ENCODE measurements around the gene GRID2IP. TPM values are rescaled to one million over a fixed set of nuclear protein-coding genes. Genes with fewer than 3 reads are reported as not detected.

Gene GRID2IP
- total and polyA plus RNA-seq, 8 donors, result 0.47 to 1.00 (median 0.66) TPM

- H3K4me3 ChIP-seq, result no peak overlapping the region
- H3K27me3 ChIP-seq, result no peaks in the 10 kb centered on the region
- 90 to 100% methylated on average over 1 of the region's 1 CpG for WGBS, 2 donors
- no peak for TF ChIP-seq CTCF (IDR thresholded peaks at IDR 0.05)
- intact Hi-C loops (cut with DNase I), result no loop called here
- H3K36me3 ChIP-seq, result no peaks in the 10 kb centered on the region
- H3K4me1 ChIP-seq, result no peaks in the 10 kb centered on the region
- H3K27ac ChIP-seq, result no peak overlapping the region
- no peak for FAIRE-seq
- no peak for DNase-seq
- no peaks in the 10 kb centered on the region for H3K9me3 ChIP-seq
- ATAC-seq, result no peak
These were observed 3.9 kb downstream of the GRID2IP start for GRCh38 chr7:6547400-6547799.

DNA sequence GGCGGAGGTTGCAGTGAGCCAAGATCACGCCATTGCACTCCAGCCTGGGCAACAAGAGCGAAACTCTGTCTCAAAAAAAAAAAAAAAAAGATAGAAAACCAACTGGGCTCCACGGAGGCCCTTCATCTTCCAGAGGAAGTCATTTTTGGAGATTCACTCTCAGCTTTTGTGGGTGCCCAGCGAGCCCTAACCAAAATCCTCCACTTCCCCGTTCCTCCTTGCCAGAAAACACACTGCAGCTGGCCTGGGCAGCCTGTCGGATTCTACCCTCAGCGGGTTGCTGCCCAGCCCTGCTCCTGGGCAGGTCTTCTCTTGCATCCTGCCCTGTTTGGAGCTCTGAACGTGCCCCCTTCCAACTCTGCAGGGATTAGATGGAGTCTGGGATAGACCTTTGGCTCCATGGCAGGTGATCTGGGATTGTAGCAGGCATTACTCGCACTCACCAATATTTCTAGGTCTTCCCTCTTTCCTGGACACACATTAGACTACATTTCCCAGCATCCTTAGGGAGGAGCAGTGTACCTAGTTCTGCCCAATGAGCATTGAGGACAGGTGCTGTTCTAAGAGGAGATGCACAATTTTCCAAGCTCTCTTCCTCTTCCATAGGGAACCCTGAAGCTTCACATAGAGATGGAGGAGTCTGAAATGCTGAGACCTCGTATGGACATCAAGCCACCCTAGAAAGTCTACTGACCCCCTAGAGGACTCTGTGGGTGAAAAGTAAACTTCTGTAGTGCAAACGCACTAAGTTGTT is 4.6 kb downstream of the GRID2IP start:
- 65 to 74% methylated on average over 11 of the region's 12 CpGs for WGBS, 2 donors
- Histone ChIP-seq H3K4me1 (no peaks in the 10 kb centered on the region), H3K9me3 (no peaks in the 10 kb centered on the region), H3K27me3 (no peaks in the 10 kb centered on the region), H3K36me3 (no peaks in the 10 kb centered on the region), H3K27ac (no peak overlapping the region), H3K4me3 (no peak overlapping the region)
- no peak for DNase-seq
- TF ChIP-seq CTCF (IDR thresholded peaks at IDR 0.05), result no peak
- no peak for ATAC-seq
- no peak for FAIRE-seq
- intact Hi-C loops (cut with DNase I), result no loop called here

- no peak for FAIRE-seq
- no peak overlapping the region for H3K27ac ChIP-seq
- no peak for TF ChIP-seq CTCF (IDR thresholded peaks at IDR 0.05)
- DNase-seq, result no peak
- no peak overlapping the region for H3K4me3 ChIP-seq
- no peaks in the 10 kb centered on the region for H3K36me3 ChIP-seq
- 69 to 76% methylated on average over 22 of the region's 22 CpGs for WGBS, 2 donors
- intact Hi-C loops (cut with DNase I), result no loop called here
- H3K4me1 ChIP-seq, result no peaks in the 10 kb centered on the region
- no peaks in the 10 kb centered on the region for H3K27me3 ChIP-seq
- ATAC-seq, result no peak
- no peaks in the 10 kb centered on the region for H3K9me3 ChIP-seq
These were observed 5.7 kb downstream of the GRID2IP start for GRCh38 chr7:6545398-6546126.

- H3K27me3 ChIP-seq, result peaks cover 0 to 5% (median 0%) of the 10 kb centered on the region in 4 donors
- no peaks in the 10 kb centered on the region for H3K36me3 ChIP-seq
- no peak for TF ChIP-seq CTCF (IDR thresholded peaks at IDR 0.05)
- intact Hi-C loops (cut with DNase I), result no loop called here
- no peaks in the 10 kb centered on the region for H3K9me3 ChIP-seq
- no peak overlapping the region for H3K27ac ChIP-seq
- DNase-seq (no peak), FAIRE-seq (no peak), ATAC-seq (no peak)
- H3K4me3 ChIP-seq, result no peak overlapping the region
- 73 to 84% methylated on average over 1 of the region's 1 CpG for WGBS, 2 donors
- no peaks in the 10 kb centered on the region for H3K4me1 ChIP-seq
These were observed 8.9 kb downstream of the GRID2IP start for GRCh38 chr7:6542368-6542767.

Measured in pancreas (tissue), 10 donors.